Breast epithelium (tissue), 4 donors: ENCODE measurements around the gene PFDN2. TPM values are rescaled to one million over a fixed set of nuclear protein-coding genes. Genes with fewer than 3 reads are reported as not detected.
A peak's percentile ranks its signal among the peaks of the same experiment; 100 is the strongest.

ENCODE experiments used
- DNase-seq, 2 donors: peaks; one replicate each; pipeline ENCODE4 v3.0.0-alpha.2; 2019; ENCODE audit warnings: low spot score in 2 of 2
- H3K27ac ChIP-seq, 2 donors: fragments of 200-600 bp; sonication (generic) in 1 of 2; one replicate each; pipeline ENCODE4 v1.5.1; 2016 to 2019; ENCODE audit warnings: mild to moderate bottlenecking in 1 of 2
- H3K27me3 ChIP-seq, 2 donors: fragments of 200-600 bp; sonication (generic) in 1 of 2; one replicate each; pipeline versions ENCODE4 v1.5.1 to v1.6.0; 2017 to 2019; ENCODE audit warnings: control low read depth in 1 of 2, mild to moderate bottlenecking in 1 of 2
- H3K36me3 ChIP-seq: fragments of 200-600 bp; one replicate; pipeline ENCODE4 v1.5.1; 2019
- H3K4me1 ChIP-seq, 2 donors: fragments of 200-600 bp; sonication (generic); one replicate each; pipeline ENCODE4 v1.5.1; 2016 to 2019; ENCODE audit warnings: control low read depth in 1 of 2
- H3K4me3 ChIP-seq, 3 donors: fragments of 200-600 bp; sonication (generic); 1 replicate in 2 of 3; 2 replicates in 1 of 3; pipeline ENCODE4 v1.5.1; 2016 to 2019; ENCODE audit warnings: mild to moderate bottlenecking in 3 of 3, moderate library complexity in 2 of 3
- H3K9me3 ChIP-seq, 2 donors: fragments of 200-600 bp; sonication (generic) in 1 of 2; one replicate each; pipeline ENCODE4 v1.5.1; 2016 to 2019; ENCODE audit warnings: control low read depth in 1 of 2
- CTCF ChIP-seq, 3 donors: fragments of 450-650 bp; IDR thresholded peaks; one replicate each; pipeline ENCODE4 v1.5.1; 2016 to 2017; ENCODE audit warnings: antibody characterized with exemption in 3 of 3, mild to moderate bottlenecking in 3 of 3, moderate library complexity in 3 of 3
- POLR2A ChIP-seq: fragments of 450-650 bp; IDR thresholded peaks from one replicate; pipeline ENCODE4 v1.6.1; 2016; ENCODE audit warnings: antibody characterized with exemption, mild to moderate bottlenecking, moderate library complexity
- POLR2AphosphoS5 ChIP-seq, 3 donors: sonication (generic); formaldehyde crosslinking; IDR thresholded peaks; one replicate each; pipeline ENCODE4 v1.6.1; 2017; ENCODE audit warnings: antibody characterized with exemption in 3 of 3
- intact Hi-C: fragments of 100-400 bp; cut with DNase I; formaldehyde crosslinking; loops from one replicate; pipeline ENCODE4 v1.15.1; 2023; ENCODE audit warnings: low total_unique reads
- total RNA-seq, 3 donors: library from RNA; depleted of rRNA; stranded (reverse); fragments of >200 nt; gene quantifications; one replicate each; pipeline ENCODE4 v1.1.0, GENCODE V29; 2016

The PFDN2 gene
- total RNA-seq, 3 donors from 2014 or later = 32.5 to 50.1 (median 37.0) TPM

- no peaks in the 10 kb centered on the region for H3K27me3 ChIP-seq
- H3K4me3 ChIP-seq = no peak overlapping the region
- H3K9me3 ChIP-seq = no peaks in the 10 kb centered on the region
- TF ChIP-seq POLR2AphosphoS5 (IDR thresholded peaks at IDR 0.05) (no peak), POLR2A (no peak), CTCF (IDR thresholded peaks at IDR 0.05) (no peak)
- peaks cover 0 to 6% of the 10 kb centered on the region in 2 donors for H3K4me1 ChIP-seq
- no peak for DNase-seq
- no peak overlapping the region for H3K27ac ChIP-seq
- intact Hi-C loops = no loop called here
- no peaks in the 10 kb centered on the region for H3K36me3 ChIP-seq
Measured at GRCh38 chr1:161137881-161138280, 20.0 kb upstream of the PFDN2 start.

DNA sequence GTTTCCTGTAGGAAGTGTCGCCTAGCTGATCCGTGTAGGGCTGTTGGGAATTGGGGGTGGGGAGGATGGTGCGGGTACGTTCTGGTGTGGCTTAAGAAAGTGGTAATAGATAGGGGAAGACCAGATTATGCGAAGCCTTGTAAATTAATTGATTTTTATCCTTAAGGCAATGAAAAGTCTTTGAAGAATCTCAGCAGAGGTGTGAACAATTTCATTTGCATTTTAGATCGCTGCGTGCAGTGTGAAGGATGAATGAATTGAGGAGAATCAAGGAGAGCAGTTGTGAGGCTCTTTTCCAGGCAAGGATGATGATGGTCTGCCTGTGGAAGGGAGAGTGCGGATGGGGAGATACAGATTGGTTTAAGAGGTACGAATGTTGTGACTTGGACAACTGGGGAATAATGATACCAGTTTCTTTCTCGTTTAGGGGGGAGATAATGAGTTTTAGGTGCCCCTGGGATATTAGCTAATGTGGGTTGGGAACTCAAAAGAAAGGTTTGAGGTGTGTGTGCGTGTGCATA is 15.4 kb upstream of the PFDN2 start:
- intact Hi-C loops = no loop called here

GRCh38 chr1:161132410-161133219 is 14.8 kb upstream of the PFDN2 start, which contains the start of gene DEDD:
Gene DEDD (minus strand): TSS chr1:161132667. CDS start chr1:161124462, 8,205 bp downstream.
- Histone ChIP-seq H3K9me3 (no peaks in the 10 kb centered on the region), H3K36me3 (no peaks in the 10 kb centered on the region), H3K27ac (peak within 1 kb of the TSS; percentile 96), H3K27me3 (no peaks in the 10 kb centered on the region), H3K4me3 (peak within 1 kb of the TSS; percentile 82 to 84 (median 84)), H3K4me1 (peaks cover 0 to 15% of the 10 kb centered on the region in 2 donors)
- DNase-seq = peak; percentile 92 to 96
- TF ChIP-seq CTCF (IDR thresholded peaks at IDR 0.05) = no peak
- TF ChIP-seq POLR2A = peak; percentile 20
- peak; percentile 76 to 88 (median 88) for TF ChIP-seq POLR2AphosphoS5 (IDR thresholded peaks at IDR 0.05)
- intact Hi-C loops = no loop called here

More for the DNA sequence above, 15.4 kb upstream of the PFDN2 start:
- peaks cover 0 to 15% of the 10 kb centered on the region in 2 donors for H3K4me1 ChIP-seq
- H3K27ac ChIP-seq = peak overlapping the region; percentile 96
- no peaks in the 10 kb centered on the region for H3K27me3 ChIP-seq
- no peaks in the 10 kb centered on the region for H3K9me3 ChIP-seq
- H3K36me3 ChIP-seq = no peaks in the 10 kb centered on the region
- peak overlapping the region; percentile 82 to 84 (median 84) for H3K4me3 ChIP-seq
- no peak for DNase-seq
- TF ChIP-seq CTCF (IDR thresholded peaks at IDR 0.05) (no peak), POLR2AphosphoS5 (IDR thresholded peaks at IDR 0.05) (no peak), POLR2A (no peak)

DNA sequence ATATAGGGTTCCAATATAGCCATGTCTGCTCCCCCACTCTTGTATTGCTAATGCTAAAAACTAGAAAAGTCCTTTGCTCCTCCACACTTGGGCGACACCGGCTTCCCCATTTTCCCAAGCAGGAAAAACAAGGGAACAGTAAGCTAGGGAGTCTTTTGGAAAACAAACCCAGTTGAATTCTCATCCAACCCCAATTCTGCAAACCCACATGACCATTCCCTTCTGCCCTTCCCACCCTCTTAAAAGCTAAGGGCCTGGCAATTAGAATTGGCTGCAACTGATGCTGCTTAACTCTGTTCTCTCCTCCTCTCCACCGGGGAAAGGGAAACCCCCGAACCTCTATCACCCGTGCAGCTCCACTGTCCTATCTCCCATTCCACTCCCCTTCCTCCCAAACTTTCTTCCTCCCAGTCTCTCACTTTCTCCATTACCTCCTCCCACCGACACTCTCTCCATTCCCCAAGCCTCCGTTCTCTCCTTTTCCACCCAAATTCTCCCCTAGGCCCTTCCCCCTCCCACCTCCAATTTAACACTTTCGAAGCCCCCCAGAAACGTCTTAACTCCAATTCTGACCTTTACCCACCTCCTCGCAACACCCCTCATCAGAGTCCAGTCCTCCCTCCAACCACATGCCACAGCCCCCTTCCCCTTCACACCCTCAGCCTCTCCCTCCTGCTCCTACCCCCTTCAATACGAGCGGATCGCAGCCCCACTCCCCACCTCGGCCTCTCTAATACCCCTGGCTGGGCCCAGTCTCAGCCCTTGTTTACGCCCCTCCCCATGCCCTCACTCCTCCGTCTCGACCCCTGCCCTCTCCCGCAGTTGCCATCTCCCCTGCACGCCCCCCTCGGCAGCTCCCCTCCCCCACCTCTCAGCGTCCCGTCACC is 13.9 kb upstream of the PFDN2 start:
- intact Hi-C loops = no loop called here
- TF ChIP-seq CTCF (IDR thresholded peaks at IDR 0.05) (no peak), POLR2A (no peak), POLR2AphosphoS5 (IDR thresholded peaks at IDR 0.05) (no peak)

More for the DNA sequence above, 13.9 kb upstream of the PFDN2 start:
- Histone ChIP-seq H3K4me3 (peak overlapping the region; percentile 82 to 84 (median 84)), H3K4me1 (peaks cover 0 to 15% of the 10 kb centered on the region in 2 donors), H3K9me3 (no peaks in the 10 kb centered on the region), H3K27me3 (no peaks in the 10 kb centered on the region), H3K27ac (peak overlapping the region; percentile 96), H3K36me3 (no peaks in the 10 kb centered on the region)
- no peak for DNase-seq
